Endothelial cell of umbilical vein (primary cell): ENCODE measurements around the gene FAM168A. TPM values are rescaled to one million over a fixed set of nuclear protein-coding genes. Genes with fewer than 3 reads are reported as not detected.

ENCODE experiments used
- BruUV-seq: library from RNA; stranded (reverse); fragments of 400-500 nt; replicated peaks from 2 replicates; lab custom pipeline; 2021; lab: Mats Ljungman, UMichigan
- CTCF ChIA-PET: fragments of 300-600, 350-600 bp; sonication (Branson Sonifier 250); formaldehyde crosslinking; loops from one replicate; lab custom pipeline; 2021; ENCODE audit warnings: antibody characterized with exemption, inconsistent platforms; lab: Charles Lee
- POLR2A ChIA-PET: fragments of 300-600, 350-600 bp; sonication (Branson Sonifier 250); formaldehyde crosslinking; loops from one replicate; lab custom pipeline; 2021; ENCODE audit warnings: antibody characterized with exemption, inconsistent platforms; lab: Charles Lee
- DNase-seq: peaks from one replicate; pipeline ENCODE4 v3.0.0-alpha.2; 2011; ENCODE audit warnings: low read depth, low spot score
- FAIRE-seq: peaks from 2 replicates; lab custom pipeline; 2011; peaks lifted over from hg19 to GRCh38; lab: Jason Lieb, UNC
- H2AFZ ChIP-seq: 2 replicates; pipeline ENCODE4 v1.6.0; 2012; ENCODE audit warnings: low read depth, low read length, control low read depth, inconsistent platforms
- H3K27ac ChIP-seq: 2 replicates; pipeline ENCODE4 v1.5.1; 2011; ENCODE audit warnings: low read depth, mild to moderate bottlenecking, control low read depth, low read length, moderate library complexity; ENCODE audit not compliant: insufficient read depth
- H3K27me3 ChIP-seq, 2 experiments: 2 replicates each; pipeline versions ENCODE4 v1.6.0 to v1.6.1; 2011; ENCODE audit warnings: low read length in 2 of 2, mixed read lengths in 1 of 2; ENCODE audit not compliant: control insufficient read depth in 2 of 2, insufficient read depth in 2 of 2
- H3K36me3 ChIP-seq, 2 experiments: 2 replicates in 1 of 2; 3 replicates in 1 of 2; pipeline ENCODE4 v1.5.1; 2011; ENCODE audit warnings: low read length in 2 of 2, mild to moderate bottlenecking in 1 of 2, moderate library complexity in 1 of 2; ENCODE audit not compliant: control insufficient read depth in 2 of 2, insufficient read depth in 2 of 2; ENCODE audit errors: extremely low read depth in 1 of 2
- H3K4me1 ChIP-seq: 3 replicates; pipeline ENCODE4 v1.5.1; 2011; ENCODE audit warnings: mild to moderate bottlenecking, low read length; ENCODE audit not compliant: control insufficient read depth, insufficient read depth; ENCODE audit errors: extremely low read depth
- H3K4me2 ChIP-seq: 2 replicates; pipeline ENCODE4 v1.6.1; 2011; ENCODE audit warnings: low read length, control low read depth, mixed read lengths; ENCODE audit not compliant: insufficient read depth
- H3K4me3 ChIP-seq, 3 experiments: fragments of 200-600 bp in 1 of 3; sonication (generic), shearing (Covaris generic) in 1 of 3; replicated peaks in 1 of 3; 2 replicates each; pipeline ENCODE4 v1.5.1; 2011 to 2016; ENCODE audit warnings: control low read depth in 3 of 3, low read length in 3 of 3, mild to moderate bottlenecking in 2 of 3, inconsistent platforms in 1 of 3, low read depth in 1 of 3, moderate library complexity in 1 of 3; ENCODE audit not compliant: insufficient read depth in 1 of 3
- H3K79me2 ChIP-seq: 2 replicates; pipeline ENCODE4 v1.6.0; 2012; ENCODE audit warnings: low read length, inconsistent platforms; ENCODE audit not compliant: control insufficient read depth, insufficient read depth
- H3K9ac ChIP-seq: replicated peaks from 2 replicates; pipeline ENCODE3; 2011; ENCODE audit warnings: low read length, control low read depth; ENCODE audit not compliant: insufficient read depth; ENCODE audit errors: extremely low read depth
- H3K9me1 ChIP-seq: replicated peaks from 3 replicates; pipeline ENCODE4 v1.6.0; 2011; ENCODE audit warnings: mild to moderate bottlenecking, low read length; ENCODE audit not compliant: control insufficient read depth, insufficient read depth; ENCODE audit errors: extremely low read depth
- H3K9me3 ChIP-seq: replicated peaks from 2 replicates; pipeline ENCODE4 v1.5.1; 2012; ENCODE audit warnings: low read length, inconsistent platforms; ENCODE audit not compliant: control insufficient read depth, insufficient read depth
- H4K20me1 ChIP-seq: replicated peaks from 2 replicates; pipeline ENCODE3; 2011; ENCODE audit warnings: mild to moderate bottlenecking, low read length; ENCODE audit not compliant: control insufficient read depth, insufficient read depth; ENCODE audit errors: extremely low read depth
- CTCF ChIP-seq, 2 donors: IDR thresholded peaks; 1 replicate in 1 of 2; 2 replicates in 1 of 2; pipeline ENCODE4 v1.5.1; 2011; ENCODE audit warnings: low read length in 2 of 2, mild to moderate bottlenecking in 2 of 2, moderate library complexity in 2 of 2, control low read depth in 1 of 2, inconsistent platforms in 1 of 2, low read depth in 1 of 2; ENCODE audit not compliant: insufficient read depth in 1 of 2; ENCODE audit errors: extremely low read depth in 1 of 2
- FOS ChIP-seq: IDR thresholded peaks from 2 replicates; pipeline ENCODE4 v1.6.1; 2011; ENCODE audit warnings: mild to moderate bottlenecking, low read length, moderate library complexity, borderline replicate concordance; ENCODE audit not compliant: insufficient read depth
- GATA2 ChIP-seq: IDR thresholded peaks from 2 replicates; pipeline ENCODE4 v1.7.0; 2011; ENCODE audit warnings: low read depth, mild to moderate bottlenecking, moderate library complexity, mixed read lengths, low read length; ENCODE audit not compliant: insufficient read length, insufficient read depth
- JUN ChIP-seq: IDR thresholded peaks from 2 replicates; pipeline ENCODE4 v1.6.1; 2011; ENCODE audit warnings: borderline replicate concordance, low read depth; ENCODE audit not compliant: insufficient read length, insufficient read depth
- POLR2A ChIP-seq: IDR thresholded peaks from 2 replicates; pipeline ENCODE4 v1.6.1; 2012; ENCODE audit warnings: low read depth, mild to moderate bottlenecking, control low read depth, low read length
- POLR2AphosphoS5 ChIP-seq: IDR thresholded peaks from 2 replicates; pipeline ENCODE4 v1.6.1; 2012; ENCODE audit warnings: low read depth, mild to moderate bottlenecking, control low read depth, low read length, moderate library complexity; ENCODE audit not compliant: insufficient read depth
- dilution Hi-C: fragments of 300-500 bp; cut with MboI; formaldehyde crosslinking; loops from one replicate; pipeline ENCODE4 v1.15.0; 2019; ENCODE audit warnings: low sequenced_read_pairs; ENCODE audit not compliant: extremely low pct_ligation_motif_present
- intact Hi-C: fragments of 100-400 bp; cut with micrococcal nuclease; formaldehyde crosslinking; loops from one replicate; pipeline ENCODE4 v1.10.0; 2022
- polyA plus RNA-seq, 4 experiments: library from polyadenylated mRNA; depleted of rRNA in 3 of 4; stranded (reverse) in 3 of 4; unstranded in 1 of 4; fragments of >200 nt; gene quantifications; 2 replicates each; pipeline versions ENCODE4 v1.2.1 to v1.2.3, GENCODE V29; 2011 to 2012; ENCODE audit warnings: missing spikeins in 1 of 4
- total RNA-seq: library from RNA; stranded (reverse); gene quantifications from 2 replicates; pipeline ENCODE4 v1.2.3, GENCODE V29; 2021

FAM168A gene
- total and polyA plus RNA-seq, 2 donors (not counting 3 experiments of a cell fraction or from before 2014, with no cell fraction given) = 17.0 to 20.5 TPM

GRCh38 chr11:73399636-73400035, 198.3 kb downstream of the FAM168A start:
- H4K20me1 ChIP-seq = no peaks in the 10 kb centered on the region
- H3K4me1 ChIP-seq = peaks cover 7% of the 10 kb centered on the region
- H3K9ac ChIP-seq = no peak overlapping the region
- no peak overlapping the region for H3K27ac ChIP-seq
- H3K4me2 ChIP-seq = no peak overlapping the region
- ChIA-PET POLR2A (no interaction called here), CTCF (interaction anchor here (0.7 to 6.4 kb wide), 9 partner anchors 15 to 261 kb away, joined by 3 to 89 read pairs (median 4); no protein-coding TSS in a partner anchor)
- no peaks in the 10 kb centered on the region for H3K9me1 ChIP-seq
- TF ChIP-seq FOS = no peak
- TF ChIP-seq CTCF (IDR thresholded peaks at IDR 0.05; ENCODE audit: extremely low read depth in 1 of 2, insufficient read depth in 1 of 2, low read depth in 1 of 2, low read length in 2 of 2) = no peak
- no peak for TF ChIP-seq POLR2AphosphoS5
- no peak for TF ChIP-seq GATA2
- TF ChIP-seq JUN = no peak
- no peak for TF ChIP-seq POLR2A
- H3K4me3 ChIP-seq = no peak overlapping the region
- H3K79me2 ChIP-seq = no peaks in the 10 kb centered on the region
- H2AFZ ChIP-seq = no peak overlapping the region
- peaks cover 2 to 4% of the 10 kb centered on the region in 2 experiments for H3K36me3 ChIP-seq
- H3K9me3 ChIP-seq = no peaks in the 10 kb centered on the region
- intact Hi-C loops = loop anchor here (5.0 to 10.0 kb wide), 2 partner anchors 225 to 533 kb away; no protein-coding TSS in a partner anchor
- BruUV-seq = no TSS peak
- DNase-seq (no peak), FAIRE-seq (no peak)
- H3K27me3 ChIP-seq = no peaks in the 10 kb centered on the region
- dilution Hi-C loops = no loop called here
